Renal cortical epithelial cell (primary cell): ENCODE measurements around the gene GK2. TPM values are rescaled to one million over a fixed set of nuclear protein-coding genes. Genes with fewer than 3 reads are reported as not detected.

Source experiments
- DNase-seq: peaks from one replicate; pipeline ENCODE4 v3.0.0-alpha.2; 2011; ENCODE audit warnings: low read depth
- total RNA-seq: library from RNA; depleted of rRNA; stranded (reverse); fragments of >200 nt; gene quantifications from 2 replicates; pipeline ENCODE4 v1.2.3, GENCODE V29; 2014

GK2 gene
- total RNA-seq, 1 donor from 2014 or later, result not detected

DNA sequence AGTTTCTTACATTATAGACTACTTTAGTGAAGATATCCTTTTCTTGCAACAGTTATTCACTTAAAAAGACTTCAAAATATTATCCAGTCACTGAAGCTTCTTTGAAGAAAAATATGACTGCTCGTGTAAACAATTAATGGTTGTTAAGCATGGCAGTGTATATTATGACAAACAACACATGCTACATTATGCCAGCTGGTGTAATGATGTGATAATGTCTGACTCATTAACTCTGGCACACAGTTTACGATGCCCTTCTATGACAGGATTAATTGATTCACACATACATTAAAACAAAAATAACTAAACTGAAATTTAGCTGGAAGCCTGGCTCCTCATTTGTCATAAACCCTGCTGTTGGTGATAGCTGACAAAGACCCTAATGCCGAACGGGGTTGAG, 22.4 kb downstream of the GK2 start:
- peak; percentile 1 for DNase-seq

DNA sequence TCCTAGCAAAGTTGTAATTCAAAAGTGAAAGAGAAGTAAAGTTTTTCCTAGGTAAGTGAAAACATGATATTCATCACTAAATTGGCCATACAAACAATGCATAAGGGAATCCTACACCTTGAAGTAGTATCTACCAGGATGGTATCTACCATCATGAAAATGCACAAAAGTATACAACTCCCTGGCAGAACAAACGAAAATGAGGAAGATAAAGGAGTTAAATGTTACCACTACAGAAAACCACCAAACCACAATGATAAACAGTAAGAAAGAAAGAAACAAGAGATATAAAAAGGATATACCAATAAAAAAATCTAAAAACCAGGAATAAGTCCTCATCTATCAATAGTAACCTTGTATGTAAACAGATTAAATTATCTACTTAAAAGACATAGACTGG, 26.9 kb downstream of the GK2 start:
- no peak for DNase-seq

GRCh38 chr4:79370026-79370425, 38.0 kb downstream of the GK2 start:
- no peak for DNase-seq

DNA sequence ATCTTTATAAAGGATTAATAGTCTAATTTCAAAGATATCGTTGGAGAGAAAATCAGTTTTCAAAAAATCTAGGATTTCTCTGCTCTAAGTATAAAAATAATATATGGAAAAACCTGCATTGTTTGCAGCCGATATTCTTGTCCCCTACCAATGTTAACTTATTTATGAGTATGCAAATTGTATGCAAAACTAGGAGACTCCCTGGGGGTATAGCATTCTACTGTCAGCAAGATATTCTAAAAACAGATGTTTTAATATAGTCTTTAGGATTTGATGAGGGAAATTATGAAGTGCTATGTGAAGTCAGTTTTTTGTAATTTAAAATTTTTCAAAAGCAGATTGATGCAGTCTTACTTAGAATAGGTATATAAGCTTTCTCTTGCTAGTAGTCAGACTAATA, 40.9 kb downstream of the GK2 start:
- DNase-seq, result no peak

- no peak for DNase-seq
These were observed 41.6 kb downstream of the GK2 start for GRCh38 chr4:79366422-79366821.

GRCh38 chr4:79364061-79364460, 44.0 kb downstream of the GK2 start:
- no peak for DNase-seq

DNA sequence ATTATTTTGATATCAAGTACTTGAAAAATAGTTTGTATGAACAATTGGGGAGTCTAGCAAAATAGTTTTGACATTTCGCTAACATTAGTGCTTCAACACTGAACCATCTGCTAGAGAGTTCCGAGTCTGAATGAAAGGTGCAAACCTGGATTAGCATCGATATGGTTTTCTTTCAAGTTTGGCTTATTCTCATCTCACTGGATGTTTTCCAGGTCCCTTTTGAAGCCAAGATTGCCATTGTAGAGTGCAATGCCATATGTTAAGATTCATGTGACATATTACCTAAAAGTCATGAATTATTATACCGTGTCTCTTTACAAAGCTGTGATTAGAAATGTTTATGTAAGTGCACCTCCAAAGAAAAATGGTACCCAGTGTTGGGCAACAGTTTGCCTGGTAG, 45.4 kb downstream of the GK2 start:
- DNase-seq, result no peak

GRCh38 chr4:79360006-79360405, 48.0 kb downstream of the GK2 start:
- no peak for DNase-seq

DNA sequence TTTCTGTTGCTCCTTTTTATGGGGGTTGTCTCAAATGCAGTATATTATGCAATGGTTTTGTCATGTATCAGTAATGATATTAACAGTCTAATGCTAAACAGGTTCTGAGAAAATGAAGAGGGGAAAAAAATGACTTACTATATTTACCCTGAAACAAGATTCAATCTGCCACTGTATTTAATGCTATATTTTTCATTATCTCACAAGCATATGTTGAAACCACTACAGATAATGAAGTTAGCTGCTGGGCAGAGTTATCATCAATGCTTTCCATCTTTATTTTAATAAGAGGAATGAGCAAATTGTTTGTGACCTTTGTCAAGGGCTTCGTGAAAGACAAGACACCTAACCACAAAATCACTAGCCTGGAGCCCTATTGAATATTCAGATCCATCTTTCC, 49.6 kb downstream of the GK2 start:
- DNase-seq, result no peak

DNA sequence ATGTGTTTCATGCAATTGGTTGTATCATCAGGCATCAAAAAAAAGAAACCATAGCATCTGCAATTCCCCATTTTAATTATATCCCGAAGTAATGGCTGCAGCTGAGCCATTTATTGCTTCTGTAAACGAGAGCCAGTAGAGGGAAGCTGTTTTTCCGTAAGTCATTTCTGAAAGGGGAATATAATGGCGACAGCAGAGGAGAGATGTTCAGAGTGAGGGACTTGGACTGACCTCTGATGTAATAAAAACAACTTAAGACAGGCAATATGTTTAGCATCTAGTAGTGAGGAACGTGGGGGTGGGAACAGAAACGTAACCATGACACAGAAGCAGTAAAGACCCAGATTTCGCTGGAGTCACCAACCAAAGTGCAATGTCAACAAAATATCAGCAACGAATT, 50.7 kb downstream of the GK2 start:
- DNase-seq, result no peak

Other genes with a start within 250 kb of the GK2 start
- gene NAA11, start 82.2 kb downstream of the GK2 start, total RNA-seq, result not detected in 2 replicates